Astrocyte (in vitro differentiated cells and primary cell): ENCODE results near the gene HTR7. TPM values are rescaled to one million over a fixed set of nuclear protein-coding genes. Genes with fewer than 3 reads are reported as not detected.

Source experiments
- DNase-seq: peaks from one replicate; pipeline ENCODE4 v3.0.0-alpha.2; 2010; ENCODE audit warnings: low read depth
- FAIRE-seq: peaks from 2 replicates; lab custom pipeline; 2011; peaks lifted over from hg19 to GRCh38; lab: Jason Lieb, UNC
- H2AFZ ChIP-seq: 2 replicates; pipeline ENCODE4 v1.6.0; 2012; ENCODE audit warnings: low read depth, low read length, inconsistent platforms
- H3K27ac ChIP-seq: 2 replicates; pipeline ENCODE4 v1.5.1; 2011; ENCODE audit warnings: low read depth, low read length, inconsistent platforms
- H3K27me3 ChIP-seq: 2 replicates; pipeline ENCODE4 v1.6.0; 2011; ENCODE audit warnings: low read length, inconsistent platforms; ENCODE audit not compliant: insufficient read depth
- H3K36me3 ChIP-seq: 2 replicates; pipeline ENCODE4 v1.5.1; 2011; ENCODE audit warnings: low read length, inconsistent platforms; ENCODE audit not compliant: insufficient read depth
- H3K4me1 ChIP-seq: 2 replicates; pipeline ENCODE4 v1.5.1; 2011; ENCODE audit warnings: low read length, inconsistent platforms; ENCODE audit not compliant: insufficient read depth
- H3K4me2 ChIP-seq: 2 replicates; pipeline ENCODE4 v1.6.0; 2012; ENCODE audit warnings: low read length, inconsistent platforms
- H3K4me3 ChIP-seq: 2 replicates; pipeline ENCODE4 v1.5.1; 2011; ENCODE audit warnings: low read depth, mild to moderate bottlenecking, low read length, inconsistent platforms; ENCODE audit not compliant: insufficient read depth
- H3K79me2 ChIP-seq: 2 replicates; pipeline ENCODE4 v1.6.0; 2012; ENCODE audit warnings: mild to moderate bottlenecking, low read length, inconsistent platforms; ENCODE audit not compliant: insufficient read depth
- H3K9ac ChIP-seq: 2 replicates; pipeline ENCODE4 v1.6.0; 2012; ENCODE audit warnings: mild to moderate bottlenecking, low read length, inconsistent platforms
- H3K9me3 ChIP-seq: 2 replicates; pipeline ENCODE4 v1.5.1; 2012; ENCODE audit warnings: low read depth, mild to moderate bottlenecking, low read length, inconsistent platforms; ENCODE audit not compliant: insufficient read depth
- H4K20me1 ChIP-seq: 2 replicates; pipeline ENCODE4 v1.6.0; 2012; ENCODE audit warnings: low read length, inconsistent platforms; ENCODE audit not compliant: insufficient read depth
- H3K27ac Mint-ChIP-seq: one replicate; pipeline ENCODE4 v1.8.0; 2021; ENCODE audit warnings: mild to moderate bottlenecking, mixed read lengths; ENCODE audit not compliant: unreplicated experiment
- H3K27me3 Mint-ChIP-seq: one replicate; pipeline ENCODE4 v1.8.0; 2021; ENCODE audit warnings: low read depth, mixed read lengths; ENCODE audit not compliant: unreplicated experiment
- H3K36me3 Mint-ChIP-seq: one replicate; pipeline ENCODE4 v1.8.0; 2021; ENCODE audit warnings: low read depth, mixed read lengths; ENCODE audit not compliant: unreplicated experiment
- H3K4me1 Mint-ChIP-seq: one replicate; pipeline ENCODE4 v1.8.0; 2021; ENCODE audit warnings: low read depth, mixed read lengths; ENCODE audit not compliant: unreplicated experiment
- H3K4me3 Mint-ChIP-seq: one replicate; pipeline ENCODE4 v1.8.0; 2021; ENCODE audit warnings: mild to moderate bottlenecking, moderate library complexity, mixed read lengths; ENCODE audit not compliant: unreplicated experiment
- H3K9me3 Mint-ChIP-seq: one replicate; pipeline ENCODE4 v1.8.0; 2021; ENCODE audit warnings: mild to moderate bottlenecking, mixed read lengths; ENCODE audit not compliant: unreplicated experiment
- EZH2 ChIP-seq: IDR thresholded peaks from 2 replicates; pipeline ENCODE4 v1.6.1; 2012; ENCODE audit warnings: mild to moderate bottlenecking, low read length, inconsistent platforms; ENCODE audit not compliant: insufficient read depth
- total RNA-seq: library from RNA; stranded (reverse); gene quantifications from 2 replicates; pipeline ENCODE4 v1.2.1, GENCODE V29; 2021
- TF ChIP-seq, protein P1 (sequence below): IDR thresholded peaks from 2 replicates; pipeline ENCODE4 v1.5.1; 2011; ENCODE audit warnings: low read depth, mild to moderate bottlenecking, inconsistent platforms, low read length, moderate library complexity; ENCODE audit not compliant: insufficient read depth

The HTR7 gene
- total RNA-seq, 1 donor from 2014 or later: 0.89 TPM

DNA sequence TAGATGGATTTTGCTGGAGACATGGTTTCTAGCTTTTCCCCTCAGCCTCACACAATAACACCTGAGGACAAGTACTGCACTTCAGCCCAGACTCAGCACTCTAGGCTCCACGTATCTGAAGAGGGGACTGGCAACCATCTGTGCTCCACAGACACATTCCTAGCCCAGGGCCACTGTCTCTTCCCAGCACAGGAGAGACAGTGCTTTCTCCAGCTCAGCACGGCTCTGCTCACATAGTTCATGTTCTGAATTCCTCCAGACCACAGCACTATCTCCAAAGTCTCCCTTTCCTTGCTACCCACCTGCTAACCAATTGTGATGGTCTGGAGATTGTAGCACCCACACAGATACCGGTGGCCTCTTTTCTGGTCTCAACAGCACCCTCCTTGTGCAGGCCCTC, 114.5 kb downstream of the HTR7 start:
- Histone ChIP-seq H3K4me2 (no peak overlapping the region), H4K20me1 (no peaks in the 10 kb centered on the region), H3K27me3 (no peaks in the 10 kb centered on the region), H3K9me3 (no peaks in the 10 kb centered on the region), H3K9ac (no peak overlapping the region), H3K27ac (no peak overlapping the region), H2AFZ (no peak overlapping the region), H3K79me2 (no peaks in the 10 kb centered on the region), H3K36me3 (no peaks in the 10 kb centered on the region), H3K4me1 (no peaks in the 10 kb centered on the region), H3K4me3 (no peak overlapping the region)
- DNase-seq (peak; percentile 13), FAIRE-seq (no peak)
- H3K4me3 Mint-ChIP-seq: no peak overlapping the region
- H3K27ac Mint-ChIP-seq: peak overlapping the region; percentile 41
- TF ChIP-seq, protein P1, sequence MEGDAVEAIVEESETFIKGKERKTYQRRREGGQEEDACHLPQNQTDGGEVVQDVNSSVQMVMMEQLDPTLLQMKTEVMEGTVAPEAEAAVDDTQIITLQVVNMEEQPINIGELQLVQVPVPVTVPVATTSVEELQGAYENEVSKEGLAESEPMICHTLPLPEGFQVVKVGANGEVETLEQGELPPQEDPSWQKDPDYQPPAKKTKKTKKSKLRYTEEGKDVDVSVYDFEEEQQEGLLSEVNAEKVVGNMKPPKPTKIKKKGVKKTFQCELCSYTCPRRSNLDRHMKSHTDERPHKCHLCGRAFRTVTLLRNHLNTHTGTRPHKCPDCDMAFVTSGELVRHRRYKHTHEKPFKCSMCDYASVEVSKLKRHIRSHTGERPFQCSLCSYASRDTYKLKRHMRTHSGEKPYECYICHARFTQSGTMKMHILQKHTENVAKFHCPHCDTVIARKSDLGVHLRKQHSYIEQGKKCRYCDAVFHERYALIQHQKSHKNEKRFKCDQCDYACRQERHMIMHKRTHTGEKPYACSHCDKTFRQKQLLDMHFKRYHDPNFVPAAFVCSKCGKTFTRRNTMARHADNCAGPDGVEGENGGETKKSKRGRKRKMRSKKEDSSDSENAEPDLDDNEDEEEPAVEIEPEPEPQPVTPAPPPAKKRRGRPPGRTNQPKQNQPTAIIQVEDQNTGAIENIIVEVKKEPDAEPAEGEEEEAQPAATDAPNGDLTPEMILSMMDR: no peak
- no peak for TF ChIP-seq EZH2
- H3K4me1 Mint-ChIP-seq: peaks cover 19% of the 10 kb centered on the region
- no peaks in the 10 kb centered on the region for H3K9me3 Mint-ChIP-seq
- H3K36me3 Mint-ChIP-seq: no peaks in the 10 kb centered on the region
- peaks cover 2% of the 10 kb centered on the region for H3K27me3 Mint-ChIP-seq

DNA sequence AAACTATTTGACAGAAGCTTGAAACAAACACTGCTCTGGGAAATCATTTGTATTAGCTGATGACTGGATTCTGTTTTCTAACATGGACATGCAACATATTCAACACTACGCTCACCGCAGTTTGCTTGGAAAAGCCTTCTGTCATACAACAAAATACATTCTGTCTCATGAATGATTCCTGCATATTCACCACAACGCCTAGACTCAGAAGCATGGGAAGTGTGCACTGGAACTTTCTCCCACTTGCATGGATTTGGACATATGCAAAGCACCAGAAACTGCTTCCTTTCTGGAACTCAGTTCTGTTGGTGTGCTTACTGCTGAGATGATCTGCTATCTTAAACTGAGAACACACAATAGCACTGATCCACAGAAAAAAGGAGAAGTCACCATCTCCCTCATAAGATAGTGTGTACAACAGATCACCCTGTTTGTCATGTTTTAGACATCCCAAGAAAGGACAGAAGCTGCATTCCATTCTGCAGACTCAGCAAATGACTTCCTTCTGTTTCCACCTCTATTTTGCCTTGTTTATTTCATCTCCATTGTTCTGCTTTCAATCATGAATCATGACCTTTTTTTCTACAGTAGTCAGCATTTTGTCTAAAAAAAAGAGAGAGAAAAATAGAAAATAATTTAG, 115.8 kb downstream of the HTR7 start:
- H3K4me1 Mint-ChIP-seq: peaks cover 19% of the 10 kb centered on the region
- Histone ChIP-seq H3K27ac (no peak overlapping the region), H2AFZ (no peak overlapping the region), H3K9ac (no peak overlapping the region), H3K4me2 (peak overlapping the region; percentile 7), H3K36me3 (no peaks in the 10 kb centered on the region), H3K4me1 (no peaks in the 10 kb centered on the region), H3K79me2 (no peaks in the 10 kb centered on the region), H3K4me3 (no peak overlapping the region), H3K9me3 (no peaks in the 10 kb centered on the region), H3K27me3 (no peaks in the 10 kb centered on the region), H4K20me1 (no peaks in the 10 kb centered on the region)
- TF ChIP-seq, protein P1: no peak
- no peak for TF ChIP-seq EZH2
- FAIRE-seq (peak; percentile 96), DNase-seq (peak; percentile 56)
- H3K4me3 Mint-ChIP-seq: no peak overlapping the region
- no peaks in the 10 kb centered on the region for H3K9me3 Mint-ChIP-seq
- no peaks in the 10 kb centered on the region for H3K36me3 Mint-ChIP-seq
- H3K27me3 Mint-ChIP-seq: no peaks in the 10 kb centered on the region
- peak overlapping the region; percentile 16 for H3K27ac Mint-ChIP-seq

DNA sequence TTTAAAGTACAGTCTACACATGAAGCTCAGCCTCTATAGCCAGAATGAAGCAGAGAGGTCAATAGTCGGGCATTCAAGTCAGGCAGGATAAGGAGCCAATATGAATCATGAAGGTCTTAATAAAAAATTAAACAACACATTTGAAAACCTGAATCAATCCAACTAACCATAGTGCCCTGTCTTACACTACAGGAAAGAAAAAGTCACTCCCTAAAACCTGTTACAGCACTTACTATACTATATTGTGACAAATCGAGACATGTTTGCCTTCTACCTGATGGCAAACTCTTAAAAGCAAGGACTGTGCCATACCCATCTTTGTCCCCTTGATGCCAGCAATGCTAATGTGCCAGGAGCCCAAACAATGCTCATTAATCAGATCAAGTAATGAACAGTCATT, 117.6 kb downstream of the HTR7 start:
- Histone ChIP-seq H3K4me1 (no peaks in the 10 kb centered on the region), H3K4me2 (no peak overlapping the region), H2AFZ (no peak overlapping the region), H3K4me3 (no peak overlapping the region), H3K27me3 (no peaks in the 10 kb centered on the region), H3K36me3 (no peaks in the 10 kb centered on the region), H3K79me2 (no peaks in the 10 kb centered on the region), H3K27ac (no peak overlapping the region), H3K9me3 (no peaks in the 10 kb centered on the region), H4K20me1 (no peaks in the 10 kb centered on the region), H3K9ac (no peak overlapping the region)
- no peaks in the 10 kb centered on the region for H3K27me3 Mint-ChIP-seq
- DNase-seq (no peak), FAIRE-seq (no peak)
- H3K36me3 Mint-ChIP-seq: no peaks in the 10 kb centered on the region
- no peaks in the 10 kb centered on the region for H3K9me3 Mint-ChIP-seq
- H3K4me3 Mint-ChIP-seq: no peak overlapping the region
- no peak for TF ChIP-seq EZH2
- TF ChIP-seq, protein P1: no peak
- H3K4me1 Mint-ChIP-seq: peaks cover 19% of the 10 kb centered on the region
- H3K27ac Mint-ChIP-seq: no peak overlapping the region
